NB4 (cell line): Measurements from ENCODE around the gene CDKN3.
"Not testable (repeated sequence)": the region's sequence is repeated elsewhere in the genome, so short reads cannot be mapped to it uniquely, and the experiment has no call there.

ENCODE experiments used
- CTCF ChIP-seq: IDR thresholded peaks from one replicate; pipeline ENCODE4 v1.5.1; 2012; ENCODE audit warnings: low read depth, low read length
- MYC ChIP-seq: IDR thresholded peaks from 2 replicates; pipeline ENCODE4 v1.6.1; 2011; ENCODE audit warnings: low read depth, low read length
- POLR2A ChIP-seq: IDR thresholded peaks from 2 replicates; pipeline ENCODE4 v1.6.1; 2011; ENCODE audit warnings: mild to moderate bottlenecking; ENCODE audit not compliant: insufficient read length; ENCODE audit errors: extremely low read depth

DNA sequence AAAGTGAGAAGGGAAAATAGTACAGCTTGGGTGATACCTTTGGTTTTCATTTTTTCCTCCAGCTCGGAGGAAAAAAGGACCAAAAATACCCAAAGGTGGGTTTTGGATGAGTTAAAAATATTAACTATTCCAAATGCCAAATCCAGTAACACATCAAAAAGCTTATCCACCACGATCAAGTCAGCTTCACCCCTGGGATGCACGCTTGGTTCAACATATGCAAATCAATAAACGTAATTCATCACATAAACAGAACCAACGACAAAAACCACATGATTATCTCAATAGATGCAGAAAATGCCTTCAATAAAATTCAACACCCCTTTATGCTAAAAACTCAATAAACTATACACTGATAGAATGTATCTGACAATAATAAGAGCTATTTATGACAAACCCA, 17.9 kb upstream of the CDKN3 start:
- not testable (repeated sequence) for TF ChIP-seq CTCF, MYC, POLR2A
